Osteocyte (in vitro differentiated cells): ENCODE results near the gene OPN4. TPM values are rescaled to one million over a fixed set of nuclear protein-coding genes. Genes with fewer than 3 reads are reported as not detected.
A peak's percentile ranks its signal among the peaks of the same experiment; 100 is the strongest.

Experiments
- DNase-seq: peaks from one replicate; pipeline ENCODE4 v3.0.0; 2021; ENCODE audit warnings: mixed read lengths; ENCODE audit not compliant: unreplicated experiment; ENCODE audit errors: extremely low spot score
- H3K27ac Mint-ChIP-seq: one replicate; pipeline ENCODE4 v1.8.0; 2021; ENCODE audit warnings: mild to moderate bottlenecking, mixed read lengths; ENCODE audit not compliant: unreplicated experiment
- H3K27me3 Mint-ChIP-seq: one replicate; pipeline ENCODE4 v1.8.0; 2021; ENCODE audit warnings: mixed read lengths; ENCODE audit not compliant: unreplicated experiment
- H3K36me3 Mint-ChIP-seq: one replicate; pipeline ENCODE4 v1.8.0; 2021; ENCODE audit warnings: mixed read lengths; ENCODE audit not compliant: unreplicated experiment
- H3K4me1 Mint-ChIP-seq: one replicate; pipeline ENCODE4 v1.8.0; 2021; ENCODE audit warnings: mixed read lengths; ENCODE audit not compliant: unreplicated experiment
- H3K4me3 Mint-ChIP-seq: one replicate; pipeline ENCODE4 v1.8.0; 2021; ENCODE audit warnings: mild to moderate bottlenecking, moderate library complexity, mixed read lengths; ENCODE audit not compliant: unreplicated experiment
- H3K9me3 Mint-ChIP-seq: one replicate; pipeline ENCODE4 v1.8.0; 2021; ENCODE audit warnings: mixed read lengths; ENCODE audit not compliant: unreplicated experiment
- CTCF ChIP-seq: fragments of 200-600 bp; sonication (generic); IDR thresholded peaks from 2 replicates; pipeline ENCODE4 v1.5.0; 2021; ENCODE audit warnings: antibody characterized with exemption, mild to moderate bottlenecking, moderate library complexity
- total RNA-seq: library from RNA; stranded (reverse); gene quantifications from 2 replicates; pipeline ENCODE4 v1.2.1, GENCODE V29; 2021

OPN4 gene
- total RNA-seq, 1 donor from 2014 or later: not detected

- Mint-ChIP-seq H3K27ac (no peak overlapping the region), H3K4me3 (no peak overlapping the region), H3K36me3 (no peaks in the 10 kb centered on the region), H3K4me1 (peaks cover 22% of the 10 kb centered on the region), H3K9me3 (no peaks in the 10 kb centered on the region), H3K27me3 (no peaks in the 10 kb centered on the region)
- TF ChIP-seq CTCF: no peak
- DNase-seq: no peak
Observed at GRCh38 chr10:86681047-86681446, 26.7 kb downstream of the OPN4 start.

- H3K36me3 Mint-ChIP-seq: no peaks in the 10 kb centered on the region
- no peaks in the 10 kb centered on the region for H3K9me3 Mint-ChIP-seq
- no peak for TF ChIP-seq CTCF
- no peak for DNase-seq
- no peak overlapping the region for H3K27ac Mint-ChIP-seq
- H3K4me3 Mint-ChIP-seq: no peak overlapping the region
- no peaks in the 10 kb centered on the region for H3K27me3 Mint-ChIP-seq
- peaks cover 22% of the 10 kb centered on the region for H3K4me1 Mint-ChIP-seq
Observed at GRCh38 chr10:86681722-86682386, 27.5 kb downstream of the OPN4 start.

DNA sequence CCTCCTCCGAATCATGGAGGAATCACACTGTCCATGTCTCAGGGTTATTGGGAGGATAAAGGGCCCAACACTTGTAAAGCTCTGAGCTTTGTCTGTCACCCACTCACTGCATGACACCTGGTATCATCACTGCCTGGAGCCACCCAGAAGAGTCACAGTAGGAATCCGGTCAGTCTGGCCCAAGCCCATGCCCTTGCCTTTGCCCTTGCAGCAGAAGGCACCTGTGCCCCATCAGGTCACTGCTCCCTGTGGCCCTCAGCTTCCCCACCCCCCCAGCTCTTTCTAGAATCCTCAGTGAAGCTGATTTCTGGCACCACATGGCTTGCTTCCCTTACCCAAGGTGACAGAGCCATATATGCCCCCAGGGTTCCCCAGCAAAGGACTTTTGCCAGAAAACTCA, 28.3 kb downstream of the OPN4 start:
- peaks cover 30% of the 10 kb centered on the region for H3K4me1 Mint-ChIP-seq
- H3K27ac Mint-ChIP-seq: no peak overlapping the region
- no peak for DNase-seq
- H3K9me3 Mint-ChIP-seq: no peaks in the 10 kb centered on the region
- H3K27me3 Mint-ChIP-seq: no peaks in the 10 kb centered on the region
- no peak for TF ChIP-seq CTCF
- H3K36me3 Mint-ChIP-seq: no peaks in the 10 kb centered on the region
- no peak overlapping the region for H3K4me3 Mint-ChIP-seq

DNA sequence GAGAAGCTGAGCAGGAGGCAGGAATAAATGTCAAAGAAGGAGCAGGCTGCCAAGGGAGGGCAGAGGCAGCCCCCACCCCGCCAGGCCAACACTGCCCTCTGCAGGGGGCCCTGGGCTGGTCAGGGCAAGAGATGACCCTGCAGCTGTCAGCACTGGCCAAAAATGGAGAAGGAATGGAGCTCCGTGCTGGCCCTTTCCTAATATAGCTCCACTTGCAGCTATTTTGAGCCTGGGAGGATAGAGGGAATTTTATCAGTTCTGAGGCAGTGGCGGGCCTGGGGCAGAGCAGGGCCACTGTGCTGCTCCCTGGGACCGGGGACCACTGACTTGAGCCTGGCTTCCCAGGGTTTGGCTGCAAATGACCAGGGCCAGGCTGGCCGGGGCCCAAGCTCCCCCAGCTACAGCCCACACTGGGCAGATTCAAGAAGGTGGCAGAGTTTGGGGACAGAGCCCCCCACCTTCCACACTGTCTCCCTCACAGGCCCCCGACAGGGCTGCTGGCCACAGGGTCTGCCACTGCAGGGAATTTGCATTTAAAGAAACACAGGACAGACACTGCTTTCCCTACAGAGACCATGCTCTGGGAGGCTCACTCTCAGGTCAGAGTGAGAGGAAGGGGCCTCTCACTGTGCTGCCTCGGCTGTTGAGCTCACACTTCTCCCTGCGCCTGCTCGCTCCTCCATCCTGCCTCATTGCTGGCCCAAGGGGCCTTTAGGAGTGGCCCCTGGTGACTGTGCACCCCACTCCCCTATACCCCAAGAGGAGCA, 30.2 kb downstream of the OPN4 start:
- Mint-ChIP-seq H3K9me3 (no peaks in the 10 kb centered on the region), H3K4me3 (no peak overlapping the region), H3K36me3 (no peaks in the 10 kb centered on the region), H3K27ac (no peak overlapping the region), H3K27me3 (no peaks in the 10 kb centered on the region), H3K4me1 (peaks cover 48% of the 10 kb centered on the region)
- TF ChIP-seq CTCF: peak; percentile 62
- DNase-seq: no peak

DNA sequence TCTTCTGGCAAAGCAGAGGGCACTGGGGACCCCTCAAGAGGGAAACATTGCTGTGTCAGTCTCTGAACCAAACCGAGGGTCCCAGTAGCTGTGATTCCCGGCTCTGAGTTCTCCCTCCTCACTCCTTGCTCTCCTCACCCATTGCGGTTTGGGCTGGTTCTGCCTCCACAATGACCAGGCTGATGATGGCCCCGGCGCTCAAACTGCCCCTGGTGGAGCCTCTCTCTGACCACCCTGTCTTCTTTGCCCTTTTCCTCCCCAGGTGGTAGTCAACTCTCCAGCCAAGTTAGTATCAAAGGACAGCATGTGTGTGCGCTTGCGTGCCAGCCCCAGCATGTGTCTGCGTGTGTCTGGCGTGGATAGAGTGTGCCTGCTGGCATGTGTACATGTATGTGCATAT, 31.1 kb downstream of the OPN4 start:
- DNase-seq: no peak
- Mint-ChIP-seq H3K4me1 (peaks cover 53% of the 10 kb centered on the region), H3K4me3 (no peak overlapping the region), H3K9me3 (no peaks in the 10 kb centered on the region), H3K36me3 (no peaks in the 10 kb centered on the region), H3K27me3 (no peaks in the 10 kb centered on the region), H3K27ac (no peak overlapping the region)
- TF ChIP-seq CTCF: no peak
